GM21737 (cell line): Measurements from ENCODE around the gene SEPTIN3.
"Not testable (repeated sequence)": the region's sequence is repeated elsewhere in the genome, so short reads cannot be mapped to it uniquely, and the experiment has no call there.

Experiments used
- ATAC-seq: cut with Tn5 transposase; IDR thresholded peaks from one replicate; pipeline ENCODE4 v1.9.1; 2021; ENCODE audit warnings: mild to moderate bottlenecking, moderate library complexity; ENCODE audit not compliant: unreplicated experiment

The SEPTIN3 gene

DNA sequence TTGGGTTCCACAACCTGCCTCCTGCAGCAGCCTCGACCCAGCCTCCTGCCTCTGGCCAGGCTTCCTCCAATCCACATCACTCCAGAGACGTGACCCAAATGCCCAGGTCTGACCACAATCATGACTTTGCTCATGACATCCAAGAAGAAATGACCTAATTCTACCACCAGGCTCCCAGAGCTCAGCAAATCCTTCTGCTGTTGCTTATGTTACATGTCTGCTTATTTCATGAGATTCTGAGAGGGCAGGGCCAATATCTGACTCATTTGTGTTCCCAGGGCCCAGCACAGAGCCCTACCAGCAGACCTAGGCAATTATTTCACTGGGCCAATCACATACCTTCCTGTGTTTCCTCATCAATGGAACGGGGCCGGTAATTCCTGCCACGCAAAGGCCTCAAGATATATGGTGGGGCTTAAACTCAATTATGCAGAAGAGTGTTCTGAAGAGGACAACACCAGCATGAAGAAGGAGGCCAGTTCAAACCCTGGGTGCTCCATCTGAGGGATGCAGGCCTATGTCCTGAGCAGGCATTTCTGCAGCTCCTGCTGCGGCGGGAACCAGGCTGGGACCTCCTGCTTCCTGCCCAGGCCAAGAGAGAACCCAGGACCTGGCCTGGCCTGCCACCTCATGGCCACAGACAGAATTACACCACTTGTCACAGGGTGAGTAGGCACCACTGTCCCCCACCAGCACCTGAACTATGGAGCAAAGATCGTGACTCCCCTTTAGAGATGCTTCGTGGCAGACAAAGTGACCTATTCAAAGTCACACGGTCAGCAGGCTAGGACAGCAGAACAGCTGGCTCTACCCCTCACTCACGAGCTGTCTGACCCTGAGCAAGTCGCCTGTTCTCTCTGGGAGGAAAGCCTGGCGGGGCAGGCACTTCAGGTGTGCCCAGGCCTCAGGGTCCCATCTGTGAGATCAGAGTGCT, 28.1 kb upstream of the SEPTIN3 start:
- ATAC-seq: peak; percentile 33

DNA sequence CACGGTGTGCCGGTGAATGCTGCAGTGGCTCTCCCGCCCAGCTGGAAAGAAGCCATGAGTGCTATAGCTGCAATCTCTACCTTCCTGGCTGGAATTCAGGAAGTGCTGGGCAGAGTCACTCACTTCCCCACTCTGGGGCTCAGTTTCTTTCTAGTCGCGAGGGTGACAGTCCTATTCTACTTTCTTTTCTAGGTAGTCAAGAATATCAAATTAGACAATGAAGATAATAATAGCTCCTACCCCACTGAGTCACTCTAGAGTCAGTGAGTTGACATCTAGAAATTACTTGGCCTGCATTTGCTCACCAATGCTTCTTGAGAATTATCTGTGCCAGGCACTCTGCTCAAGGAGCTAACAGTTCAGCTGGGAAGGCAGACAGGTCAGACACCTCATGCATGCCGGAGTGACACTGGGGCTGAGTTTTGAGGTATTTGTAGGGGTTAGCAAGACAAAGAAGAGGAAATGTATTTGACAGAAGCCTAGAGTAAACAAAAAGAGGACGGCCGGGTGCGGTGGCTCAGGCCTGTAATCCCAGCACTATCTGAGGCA, 25.5 kb upstream of the SEPTIN3 start:
- ATAC-seq: no peak

DNA sequence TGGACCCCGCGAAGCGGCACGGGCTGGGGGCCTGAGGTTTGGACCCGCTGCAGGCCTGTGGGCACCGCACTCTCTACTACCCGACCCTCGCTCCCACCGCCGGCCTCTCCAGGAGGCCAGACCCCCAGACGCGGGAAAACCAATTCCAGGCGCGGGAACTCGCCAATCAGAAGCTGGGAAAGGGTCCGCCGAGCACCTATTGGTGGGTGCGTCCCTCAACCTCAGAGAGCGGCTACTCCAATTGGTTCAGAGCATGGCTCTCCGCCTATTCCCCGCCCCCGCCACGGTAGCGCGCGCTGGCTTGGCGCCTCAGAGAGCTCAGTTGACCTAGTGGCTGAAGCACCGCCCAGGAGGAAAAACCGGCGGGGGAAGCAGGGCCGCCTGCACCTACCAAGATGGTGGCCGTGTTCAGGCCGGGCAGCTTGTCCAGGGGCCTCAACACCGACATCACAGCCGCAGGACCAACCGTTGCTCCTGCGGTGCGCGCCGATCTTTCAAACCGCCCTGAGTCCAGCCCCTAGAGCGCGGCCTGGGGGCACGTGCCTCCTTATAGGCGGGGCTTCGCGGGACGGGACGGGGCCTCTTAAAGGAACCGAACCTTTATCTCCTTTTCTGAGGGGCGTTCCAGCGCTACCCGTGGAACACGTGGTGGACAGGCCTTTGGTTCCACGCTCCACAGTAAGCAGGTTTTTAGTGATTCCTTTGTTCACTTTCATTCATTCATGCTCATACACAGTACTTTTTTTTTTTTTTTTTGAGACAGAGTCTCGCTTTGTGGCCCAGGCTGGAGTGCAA, 22.4 kb upstream of the SEPTIN3 start, which contains the start of gene CENPM:
TSS of gene CENPM (minus strand) at position 524 of the 795 bp plus-strand sequence. CDS start at position 448, 76 bp downstream.
- ATAC-seq: peak; percentile 70

DNA sequence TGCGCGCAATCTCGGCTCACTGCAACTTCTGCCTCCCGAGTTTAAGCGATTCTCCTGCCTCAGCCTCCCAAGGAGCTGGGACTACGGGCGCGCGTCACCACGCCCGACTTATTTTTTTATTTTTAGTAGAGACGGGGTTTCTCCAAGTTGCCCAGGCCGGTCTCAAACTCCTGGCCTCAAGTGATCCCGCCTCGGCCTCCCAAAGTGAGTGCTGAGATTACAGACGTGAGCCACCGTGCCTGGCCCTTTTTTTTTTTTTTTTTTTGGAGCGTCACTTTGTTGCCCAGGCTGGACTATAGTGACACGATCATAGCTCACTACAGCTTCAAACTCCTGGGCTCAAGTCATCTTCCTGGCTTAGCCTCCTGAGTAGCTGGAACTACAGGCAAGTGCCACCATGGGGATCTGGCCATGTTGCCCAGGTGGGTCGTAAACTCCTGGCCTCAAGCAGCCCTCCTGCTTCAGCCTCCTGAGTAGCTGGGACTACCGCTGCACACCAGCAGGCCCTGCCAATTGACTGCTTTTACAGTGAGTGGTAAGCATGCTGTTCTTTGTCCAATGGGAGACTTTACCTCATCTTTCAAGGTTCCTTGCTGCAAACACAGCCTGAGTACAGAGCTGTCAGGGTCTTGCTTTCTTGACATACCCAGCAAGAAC, 21.7 kb upstream of the SEPTIN3 start:
- no peak for ATAC-seq

DNA sequence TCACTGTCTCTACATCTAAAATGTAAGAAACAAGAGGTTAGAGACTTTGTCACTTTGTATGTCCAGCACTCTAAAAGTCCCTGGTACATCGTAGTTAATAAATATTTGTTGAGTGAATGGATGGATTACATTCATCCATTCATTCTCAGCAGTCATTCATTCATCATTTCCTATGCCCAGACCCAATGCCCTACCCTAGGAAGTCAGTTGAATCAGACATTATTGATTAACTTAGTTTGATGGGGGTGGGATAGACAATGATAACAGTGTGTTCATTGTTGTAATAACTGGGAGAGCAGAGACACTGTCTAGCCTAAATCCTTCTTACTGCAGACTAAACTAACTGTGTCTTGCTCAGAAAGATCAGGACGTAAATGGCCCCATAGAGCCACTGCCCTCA, 21.1 kb upstream of the SEPTIN3 start:
- no peak for ATAC-seq

DNA sequence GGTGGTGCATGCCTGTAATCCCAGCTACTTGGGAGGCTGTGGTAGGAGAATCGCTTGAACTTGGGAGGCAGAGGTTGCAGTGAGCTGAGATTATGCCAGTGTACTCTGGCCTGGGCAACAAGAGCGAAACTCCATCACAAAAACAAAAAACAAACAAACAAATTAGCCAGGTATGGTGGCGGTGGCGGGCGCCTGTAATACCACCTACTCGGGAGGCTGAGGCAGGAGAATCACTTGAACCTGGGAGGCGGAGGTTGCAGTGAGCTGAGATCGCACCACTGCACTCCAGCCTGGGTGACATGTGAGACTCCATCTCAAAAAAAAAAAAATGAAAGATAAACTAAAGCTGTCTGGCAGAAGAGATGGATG, 20.3 kb upstream of the SEPTIN3 start:
- ATAC-seq: not testable (repeated sequence)

DNA sequence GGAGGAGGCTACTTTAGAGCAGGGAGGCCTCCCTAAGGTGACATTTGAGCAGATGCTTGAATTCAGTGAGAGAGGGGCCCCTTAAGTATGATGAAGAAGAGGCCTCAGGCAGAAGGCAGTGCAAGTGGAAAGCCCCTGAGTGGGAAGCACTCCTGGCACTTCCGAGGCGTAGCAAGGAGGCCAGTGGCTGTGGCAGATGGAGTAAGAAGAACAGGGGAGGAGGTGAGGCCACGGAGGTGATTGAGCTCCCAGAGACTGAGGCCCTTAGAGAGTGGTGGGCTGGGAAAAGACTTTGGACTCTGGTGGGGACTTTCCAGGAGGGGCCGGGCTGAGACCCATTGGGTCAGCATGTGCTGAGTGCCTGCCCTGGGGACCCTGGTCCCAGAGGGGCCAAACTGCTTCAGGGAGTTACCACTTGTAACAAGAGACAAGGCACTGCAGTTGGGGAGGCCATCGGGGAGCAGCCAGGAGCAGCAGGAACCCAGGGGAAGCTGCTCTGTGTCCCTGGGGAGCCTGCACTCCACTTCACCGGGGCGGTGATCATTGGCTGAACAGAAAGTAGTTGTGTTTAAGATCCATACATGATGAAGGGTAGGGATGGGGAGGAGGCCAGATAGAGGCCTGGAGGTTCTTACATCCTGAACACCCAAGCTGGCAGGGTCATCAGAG, 19.8 kb upstream of the SEPTIN3 start:
- ATAC-seq: no peak

DNA sequence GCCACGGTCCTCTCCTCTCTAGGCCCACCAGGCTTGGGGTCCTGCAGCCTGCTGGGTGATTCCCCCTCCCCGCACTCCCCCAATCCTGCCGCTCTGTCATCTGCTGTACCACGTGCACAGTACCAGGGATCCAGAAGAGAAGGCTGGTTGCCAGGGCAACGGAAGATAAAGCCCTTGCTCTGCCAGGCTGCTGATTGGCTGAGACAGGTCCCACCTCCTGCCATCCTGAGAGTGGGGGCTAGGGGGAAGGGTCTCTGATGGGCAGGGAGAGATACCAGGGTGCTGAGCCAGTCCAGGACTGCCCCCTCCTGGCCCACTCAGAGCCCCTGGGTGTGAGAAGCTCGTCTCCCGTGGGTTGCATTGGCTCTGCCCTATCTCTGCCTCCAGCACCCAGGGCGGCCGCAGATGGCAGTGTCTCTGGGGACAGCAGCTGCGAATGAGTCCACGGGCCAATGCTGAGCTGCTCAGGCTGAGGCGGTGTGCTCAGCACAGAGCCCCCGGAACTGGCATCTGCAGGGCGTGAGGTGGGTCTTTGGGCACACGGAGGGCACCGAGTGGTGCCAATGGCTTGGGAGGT, 17.3 kb upstream of the SEPTIN3 start, which contains the start of gene SMIM45:
TSS of gene SMIM45 (plus strand) at position 253 of the 577 bp plus-strand sequence.
- ATAC-seq: no peak

DNA sequence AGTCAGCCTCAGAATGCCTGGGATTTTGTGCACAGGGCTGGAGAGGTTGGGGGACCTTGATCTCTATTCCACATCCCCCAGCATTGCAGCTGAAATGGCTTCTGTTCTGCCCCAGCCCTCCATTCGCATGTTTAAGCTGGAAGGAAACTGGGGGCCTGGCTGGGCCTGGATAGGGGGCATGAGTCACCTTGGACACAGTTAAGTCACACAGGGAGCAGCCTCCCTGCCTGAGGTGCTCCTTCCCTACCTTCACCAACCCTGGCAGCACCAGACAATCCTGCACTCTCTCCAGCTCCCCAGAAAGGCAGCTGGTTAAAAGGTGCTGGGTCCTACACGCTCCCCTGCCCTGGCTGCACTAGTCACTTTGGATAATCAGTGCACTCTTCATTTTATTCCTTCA, 16.5 kb upstream of the SEPTIN3 start:
- no peak for ATAC-seq

DNA sequence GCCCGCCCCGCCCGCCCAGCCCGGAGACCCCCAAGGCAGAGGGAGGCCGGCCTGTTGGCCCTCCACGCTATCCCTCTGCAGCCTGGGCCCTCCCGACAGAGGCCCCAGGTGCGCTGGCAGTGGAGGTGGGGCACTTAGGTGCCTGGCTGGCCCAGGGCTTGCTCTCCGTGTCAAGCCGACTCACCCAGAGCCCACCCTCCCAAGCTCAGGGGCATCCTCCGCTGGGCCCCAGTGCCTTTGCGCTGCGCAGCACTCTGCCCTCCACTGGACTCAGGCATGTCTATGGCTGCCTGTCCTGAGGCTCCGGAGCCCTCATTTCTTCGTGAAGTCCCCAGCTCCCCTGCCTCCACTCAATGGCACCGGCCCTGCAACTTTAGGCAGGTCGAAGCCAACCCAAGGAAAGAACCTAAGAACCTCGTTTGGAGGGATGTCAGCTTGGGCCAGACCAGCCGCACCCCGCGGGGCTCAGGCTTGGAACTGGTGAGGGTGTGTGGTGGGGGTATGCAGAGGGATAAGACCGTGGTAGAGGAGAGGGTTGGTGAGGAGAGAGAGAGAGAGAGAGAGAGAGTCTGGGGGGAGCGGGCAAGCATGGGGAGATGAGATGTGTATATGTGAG, 11.2 kb upstream of the SEPTIN3 start:
- no peak for ATAC-seq

DNA sequence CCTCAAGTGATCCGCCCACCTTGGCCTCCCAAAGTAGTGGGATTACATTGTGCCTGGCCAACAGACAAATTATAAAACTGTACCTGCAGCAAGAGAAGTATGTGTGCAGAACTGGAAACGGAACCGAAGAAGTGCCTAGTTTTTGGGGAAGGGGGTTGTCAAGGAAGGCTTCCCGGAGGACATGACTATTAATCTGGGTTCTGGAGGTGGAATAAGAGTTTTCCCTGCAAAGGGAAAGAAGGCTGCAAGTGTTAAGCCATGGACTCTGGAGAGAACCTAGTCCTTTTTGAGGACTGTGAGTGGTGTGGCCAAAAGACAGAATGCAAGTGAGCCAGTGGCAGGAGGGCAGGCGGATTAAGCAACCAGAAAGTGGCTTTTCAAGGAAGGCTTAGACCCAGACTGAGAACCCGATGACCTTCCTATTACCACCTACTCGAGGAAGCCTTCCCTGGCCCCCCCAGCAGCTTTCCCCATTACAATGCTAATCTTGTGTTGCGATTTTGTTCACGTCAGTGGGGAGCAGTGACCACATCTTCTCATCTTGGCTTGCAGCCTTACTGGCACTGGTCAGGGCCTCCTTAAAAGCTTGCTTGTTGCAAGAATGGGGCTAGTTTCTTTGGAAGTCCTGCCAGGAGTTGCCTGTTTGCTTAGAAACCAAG, 5.7 kb upstream of the SEPTIN3 start:
- no peak for ATAC-seq

DNA sequence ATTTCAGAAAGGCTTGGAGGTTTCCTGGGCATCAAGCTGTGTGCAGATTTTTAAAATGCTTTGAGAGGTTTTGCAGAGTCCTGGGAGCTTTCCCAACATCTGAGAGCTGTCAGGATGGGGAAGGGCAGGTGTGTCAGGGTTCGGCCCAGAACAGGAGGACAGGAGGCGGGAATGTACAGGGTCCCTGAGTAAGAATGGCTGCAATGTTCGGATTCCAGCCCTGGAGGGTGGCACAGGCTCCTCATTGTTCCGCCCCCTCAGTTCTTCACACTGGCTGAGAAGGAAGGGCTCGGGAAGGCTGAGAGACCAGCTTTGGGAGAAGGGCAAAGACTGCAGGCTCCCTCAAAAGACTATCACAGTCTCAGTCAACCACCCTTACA, 5.1 kb upstream of the SEPTIN3 start:
- ATAC-seq: no peak

DNA sequence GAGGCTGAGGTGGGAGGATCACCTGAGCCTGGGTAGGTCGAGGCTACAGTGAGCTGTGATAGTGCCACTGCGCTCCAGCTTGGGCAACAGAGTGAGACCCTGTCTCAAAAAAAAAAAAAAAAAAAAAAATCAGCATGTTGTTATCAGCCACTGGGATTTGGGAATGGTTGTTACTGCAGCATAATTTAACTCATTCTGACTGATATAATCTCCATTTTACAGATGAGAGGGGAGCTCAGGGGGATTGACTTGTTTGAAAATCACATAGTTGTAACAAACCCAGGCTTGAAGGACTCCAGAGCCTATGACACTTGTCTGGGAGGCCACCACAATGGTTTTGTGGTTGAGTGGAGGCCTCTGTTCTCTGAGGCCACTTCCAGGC, 3.0 kb upstream of the SEPTIN3 start:
- ATAC-seq: no peak

DNA sequence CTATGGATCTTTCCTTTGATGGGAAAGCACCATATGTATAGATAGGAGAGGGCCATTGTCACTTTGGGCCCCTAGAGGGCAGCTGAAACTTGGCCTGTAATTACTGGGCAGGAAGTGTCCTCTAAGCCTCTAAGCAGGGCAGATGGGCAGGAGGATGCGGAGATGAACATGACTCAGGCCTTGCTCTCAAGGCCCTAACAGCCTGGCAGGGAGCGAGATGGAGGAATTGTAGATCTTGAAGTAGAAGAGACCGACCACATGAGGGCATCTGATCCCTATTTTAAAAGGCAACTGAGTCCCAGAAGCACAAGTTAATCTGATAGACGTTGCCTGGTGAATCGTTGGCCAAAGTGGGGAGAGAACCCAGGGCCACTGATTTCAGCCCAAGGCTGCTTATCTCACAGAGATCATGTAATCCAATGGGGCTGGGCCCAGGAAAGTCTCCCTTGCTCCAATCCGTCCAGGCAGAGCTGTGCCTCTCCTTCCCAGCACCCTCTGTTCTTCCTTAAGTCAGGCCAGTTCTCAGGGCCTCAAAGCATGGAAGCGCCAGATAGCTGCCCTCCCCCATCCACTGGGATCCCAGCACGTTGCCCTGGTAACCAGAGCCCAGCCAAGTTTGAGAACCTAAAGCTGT, 2.5 kb upstream of the SEPTIN3 start:
- ATAC-seq: no peak

DNA sequence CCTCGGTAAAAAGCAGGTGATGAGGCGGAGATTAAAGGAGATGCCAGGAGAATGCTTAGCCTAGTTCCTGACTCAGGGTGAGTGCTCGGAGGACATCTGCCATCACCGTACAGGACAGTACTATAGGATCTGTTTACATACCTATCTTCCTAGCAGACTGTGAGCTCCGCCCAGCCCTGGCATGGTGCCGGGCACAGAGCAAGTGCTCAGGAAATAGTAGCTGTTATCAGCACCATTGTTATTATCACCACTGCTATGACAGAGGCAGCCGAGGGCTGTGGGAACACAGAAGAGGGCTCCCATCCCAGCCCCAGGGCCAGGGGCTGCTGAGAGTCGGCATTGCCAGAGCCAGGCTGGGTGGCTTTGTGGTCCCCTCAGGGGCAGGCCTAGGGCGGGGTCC, 642 bp upstream of the SEPTIN3 start:
- ATAC-seq: no peak

DNA sequence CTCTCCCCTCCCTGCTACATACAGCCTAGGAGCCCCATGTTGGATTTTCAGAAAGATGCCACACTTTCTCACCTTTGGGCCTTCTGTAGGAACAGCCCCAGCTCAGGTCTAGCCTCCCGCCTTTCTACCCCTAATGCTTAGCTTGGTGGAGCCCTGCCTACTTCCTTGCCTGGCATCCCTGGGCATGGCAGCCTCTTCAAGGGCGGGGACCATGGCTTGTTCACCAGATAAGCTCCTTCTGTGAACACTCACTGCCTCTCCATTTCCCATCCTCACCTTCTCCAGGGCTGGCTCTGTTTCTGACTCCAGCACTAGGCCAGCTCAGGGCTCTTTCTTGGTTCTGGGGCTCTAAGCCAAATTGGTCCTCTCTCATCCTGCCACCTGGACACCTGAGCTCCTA, 1.4 kb downstream of the SEPTIN3 start:
- no peak for ATAC-seq

DNA sequence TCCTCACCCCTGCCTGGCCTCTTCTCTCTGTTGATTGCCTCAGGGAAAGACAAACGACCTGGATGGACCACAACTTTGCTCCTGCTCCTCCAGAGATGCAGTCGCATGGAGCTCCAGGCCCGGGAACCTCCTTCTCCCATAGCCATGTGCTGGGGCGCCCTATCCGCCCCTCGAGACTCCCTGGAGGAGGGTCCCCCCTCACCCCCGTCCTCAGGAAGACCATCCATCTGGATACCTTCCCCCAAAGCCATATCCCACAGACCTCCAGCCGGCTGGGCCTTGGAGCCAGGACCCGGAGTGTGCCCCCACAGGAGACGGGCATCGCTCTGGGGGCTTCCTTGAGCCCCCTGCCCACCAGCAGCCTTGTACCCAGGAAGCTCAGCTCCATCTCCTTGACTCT, 2.2 kb downstream of the SEPTIN3 start:
- ATAC-seq: no peak

DNA sequence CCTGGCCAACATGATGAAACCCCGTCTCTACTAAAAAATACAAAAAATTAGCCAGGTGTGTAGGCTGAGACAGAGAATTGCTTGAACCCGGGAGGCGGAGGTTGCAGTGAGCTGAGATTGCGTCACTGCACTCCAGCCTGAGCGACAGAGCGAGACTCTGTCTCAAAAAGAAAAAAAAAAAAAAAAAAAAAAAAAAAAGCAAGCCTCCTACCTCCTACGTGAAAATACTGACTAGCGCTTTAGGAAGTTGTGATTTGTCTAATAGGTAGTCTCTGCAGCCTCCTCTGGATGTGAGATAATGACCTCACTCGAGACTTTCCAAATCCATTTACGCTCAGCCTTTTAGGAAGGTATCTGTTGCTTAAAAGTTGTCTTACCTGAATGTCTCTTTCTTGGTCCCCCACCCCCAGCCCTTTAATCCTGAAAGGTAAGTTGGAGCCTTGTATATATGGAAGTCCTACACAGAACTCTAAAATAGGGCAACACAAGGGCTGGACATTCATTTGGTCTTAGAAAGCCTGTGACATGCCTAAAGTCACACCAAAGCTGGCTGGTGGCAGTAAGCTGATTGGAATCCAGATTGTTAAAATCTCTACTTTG, 5.5 kb downstream of the SEPTIN3 start:
- no peak for ATAC-seq
